Panc1 (cell line): ENCODE data around the gene PCNT. TPM values are rescaled to one million over a fixed set of nuclear protein-coding genes. Genes with fewer than 3 reads are reported as not detected.

ENCODE experiments used
- ATAC-seq: fragments of 200-7000 bp; cut with Tn5 transposase; 2 replicates; pipeline ENCODE4 v1.9.1; 2020; ENCODE audit warnings: mild to moderate bottlenecking, moderate library complexity
- BruUV-seq: library from RNA; stranded (reverse); fragments of 400-500 nt; replicated peaks from 2 replicates; lab custom pipeline; 2021; lab: Mats Ljungman, UMichigan
- CTCF ChIA-PET: fragments of 300-600 bp; sonication (Branson Sonifier 250); formaldehyde crosslinking; loops from one replicate; lab custom pipeline; 2022; ENCODE audit warnings: antibody characterized with exemption; lab: Charles Lee
- POLR2A ChIA-PET: fragments of 300-600 bp; sonication (Branson Sonifier 250); formaldehyde crosslinking; loops from one replicate; lab custom pipeline; 2022; ENCODE audit warnings: antibody characterized with exemption; lab: Charles Lee
- DNase-seq: peaks from one replicate; pipeline ENCODE4 v3.0.0-alpha.2; 2010; ENCODE audit warnings: low read depth, low spot score
- H3K27ac ChIP-seq: 2 replicates; pipeline ENCODE4 v1.5.1; 2011; ENCODE audit warnings: mild to moderate bottlenecking, low read length, inconsistent platforms
- H3K27me3 ChIP-seq: fragments of 200-500 bp; sonication (Bioruptor generic); 2 replicates; pipeline ENCODE4 v1.6.0; 2014; ENCODE audit warnings: low read length, inconsistent platforms; ENCODE audit not compliant: control insufficient read depth, insufficient read depth
- H3K36me3 ChIP-seq: fragments of 200-500 bp; sonication (Bioruptor generic); 2 replicates; pipeline ENCODE4 v1.5.1; 2014; ENCODE audit warnings: inconsistent platforms, mild to moderate bottlenecking, low read length, moderate library complexity; ENCODE audit not compliant: control insufficient read depth, insufficient read depth
- H3K4me1 ChIP-seq: 2 replicates; pipeline ENCODE4 v1.5.1; 2011; ENCODE audit warnings: inconsistent platforms, mild to moderate bottlenecking, low read length, moderate library complexity; ENCODE audit not compliant: control insufficient read depth, insufficient read depth
- H3K4me3 ChIP-seq, 2 experiments: 2 replicates each; pipeline ENCODE4 v1.5.1; 2011 to 2012; ENCODE audit warnings: low read depth in 2 of 2, low read length in 2 of 2, mild to moderate bottlenecking in 2 of 2, inconsistent platforms in 1 of 2, moderate library complexity in 1 of 2
- H3K9me3 ChIP-seq: fragments of 200-500 bp; sonication (Bioruptor generic); 2 replicates; pipeline ENCODE4 v1.5.1; 2014; ENCODE audit warnings: low read depth, mild to moderate bottlenecking, inconsistent platforms, low read length, moderate library complexity; ENCODE audit not compliant: control insufficient read depth, insufficient read depth
- CTCF ChIP-seq: fragments of 450-650 bp; IDR thresholded peaks from 2 replicates; pipeline ENCODE4 v1.5.1; 2017; ENCODE audit warnings: mild to moderate bottlenecking
- POLR2AphosphoS5 ChIP-seq: IDR thresholded peaks from 2 replicates; pipeline ENCODE4 v1.6.1; 2012; ENCODE audit warnings: mild to moderate bottlenecking, low read depth, low read length, moderate library complexity
- SIN3A ChIP-seq: IDR thresholded peaks from 2 replicates; pipeline ENCODE4 v1.6.1; 2012; ENCODE audit warnings: low read depth, mild to moderate bottlenecking, low read length, moderate library complexity, borderline replicate concordance; ENCODE audit not compliant: insufficient read depth
- TCF7L2 ChIP-seq: IDR thresholded peaks from 2 replicates; pipeline ENCODE4 v1.6.1; 2011; ENCODE audit warnings: mild to moderate bottlenecking, low read depth, low read length, inconsistent platforms
- in situ Hi-C: cut with HindIII; loops from 2 replicates; pipeline ENCODE4 v1.10.0; 2016; ENCODE audit warnings: low sequenced_read_pairs, low pct_unique_long_range_greater_than_20kb
- intact Hi-C: fragments of 100-400 bp; cut with micrococcal nuclease; formaldehyde crosslinking; loops from one replicate; pipeline ENCODE4 v1.10.0; 2022; ENCODE audit not compliant: unreplicated experiment
- total RNA-seq: library from RNA; stranded (reverse); gene quantifications from one replicate; pipeline ENCODE4 v1.2.1, GENCODE V29; 2021; ENCODE audit not compliant: unreplicated experiment
- TF ChIP-seq, protein P1 (sequence below), 2 experiments: IDR thresholded peaks; 2 replicates each; pipeline ENCODE4 v1.6.1; 2011 to 2012; ENCODE audit warnings: low read depth in 2 of 2, control low read depth in 1 of 2, low read length in 1 of 2, mild to moderate bottlenecking in 1 of 2, moderate library complexity in 1 of 2; ENCODE audit not compliant: insufficient read depth in 1 of 2

PCNT gene
- total RNA-seq, 1 experiment from 2014 or later = 44.3 TPM

GRCh38 chr21:46327711-46328110, 3.8 kb downstream of the PCNT start:
- POLR2A ChIA-PET = no interaction called here
- TF ChIP-seq CTCF = no peak
- TF ChIP-seq POLR2AphosphoS5 = no peak
- no peak for TF ChIP-seq SIN3A
- TF ChIP-seq TCF7L2 = no peak
- TF ChIP-seq, protein P1, sequence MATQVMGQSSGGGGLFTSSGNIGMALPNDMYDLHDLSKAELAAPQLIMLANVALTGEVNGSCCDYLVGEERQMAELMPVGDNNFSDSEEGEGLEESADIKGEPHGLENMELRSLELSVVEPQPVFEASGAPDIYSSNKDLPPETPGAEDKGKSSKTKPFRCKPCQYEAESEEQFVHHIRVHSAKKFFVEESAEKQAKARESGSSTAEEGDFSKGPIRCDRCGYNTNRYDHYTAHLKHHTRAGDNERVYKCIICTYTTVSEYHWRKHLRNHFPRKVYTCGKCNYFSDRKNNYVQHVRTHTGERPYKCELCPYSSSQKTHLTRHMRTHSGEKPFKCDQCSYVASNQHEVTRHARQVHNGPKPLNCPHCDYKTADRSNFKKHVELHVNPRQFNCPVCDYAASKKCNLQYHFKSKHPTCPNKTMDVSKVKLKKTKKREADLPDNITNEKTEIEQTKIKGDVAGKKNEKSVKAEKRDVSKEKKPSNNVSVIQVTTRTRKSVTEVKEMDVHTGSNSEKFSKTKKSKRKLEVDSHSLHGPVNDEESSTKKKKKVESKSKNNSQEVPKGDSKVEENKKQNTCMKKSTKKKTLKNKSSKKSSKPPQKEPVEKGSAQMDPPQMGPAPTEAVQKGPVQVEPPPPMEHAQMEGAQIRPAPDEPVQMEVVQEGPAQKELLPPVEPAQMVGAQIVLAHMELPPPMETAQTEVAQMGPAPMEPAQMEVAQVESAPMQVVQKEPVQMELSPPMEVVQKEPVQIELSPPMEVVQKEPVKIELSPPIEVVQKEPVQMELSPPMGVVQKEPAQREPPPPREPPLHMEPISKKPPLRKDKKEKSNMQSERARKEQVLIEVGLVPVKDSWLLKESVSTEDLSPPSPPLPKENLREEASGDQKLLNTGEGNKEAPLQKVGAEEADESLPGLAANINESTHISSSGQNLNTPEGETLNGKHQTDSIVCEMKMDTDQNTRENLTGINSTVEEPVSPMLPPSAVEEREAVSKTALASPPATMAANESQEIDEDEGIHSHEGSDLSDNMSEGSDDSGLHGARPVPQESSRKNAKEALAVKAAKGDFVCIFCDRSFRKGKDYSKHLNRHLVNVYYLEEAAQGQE (IDR thresholded peaks at IDR 0.05; ENCODE audit: insufficient read depth in 1 of 2, low read depth in 2 of 2, low read length in 1 of 2) = no peak
- in situ Hi-C loops = no loop called here
- Histone ChIP-seq H3K4me1 (peaks cover 12% of the 10 kb centered on the region; the same call in 1 of the 2 replicates), H3K9me3 (no peaks in the 10 kb centered on the region), H3K4me3 (no peak overlapping the region), H3K36me3 (peaks cover 2% of the 10 kb centered on the region; the same call in 1 of the 2 replicates), H3K27me3 (no peaks in the 10 kb centered on the region), H3K27ac (no peak overlapping the region)
- BruUV-seq = no TSS peak
- no peak for ATAC-seq
- intact Hi-C loops = no loop called here
- CTCF ChIA-PET = no interaction called here
- DNase-seq = no peak

DNA sequence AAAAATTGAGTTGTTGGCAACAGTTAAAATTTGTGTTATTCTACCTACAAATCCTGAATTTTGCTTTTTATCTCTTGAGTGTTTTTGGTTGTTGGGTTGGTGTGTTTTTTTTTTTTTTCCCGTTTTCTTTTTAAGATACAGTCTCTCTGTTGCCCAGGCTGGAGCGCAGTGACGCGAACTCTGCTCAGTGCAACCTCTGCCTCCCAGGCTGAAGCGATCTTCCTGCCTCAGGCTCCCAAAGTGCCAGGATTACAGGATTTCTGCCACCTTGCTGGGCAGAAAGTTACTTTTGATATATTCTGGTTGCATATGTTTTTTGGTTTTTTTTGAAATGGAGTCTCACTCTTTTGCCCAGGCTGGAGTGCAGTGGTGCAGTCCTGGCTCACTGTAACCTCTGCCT, 4.2 kb downstream of the PCNT start:
- CTCF ChIA-PET = no interaction called here
- Histone ChIP-seq H3K4me1 (peaks cover 12% of the 10 kb centered on the region; the same call in 1 of the 2 replicates), H3K9me3 (no peaks in the 10 kb centered on the region), H3K4me3 (no peak overlapping the region), H3K36me3 (peaks cover 2% of the 10 kb centered on the region; the same call in 1 of the 2 replicates), H3K27me3 (no peaks in the 10 kb centered on the region), H3K27ac (no peak overlapping the region)
- DNase-seq (no peak), ATAC-seq (no peak)
- no TSS peak for BruUV-seq
- intact Hi-C loops = no loop called here
- TF ChIP-seq SIN3A (no peak), POLR2AphosphoS5 (no peak), TCF7L2 (no peak), CTCF (no peak)
- TF ChIP-seq, protein P1 (IDR thresholded peaks at IDR 0.05; ENCODE audit: insufficient read depth in 1 of 2, low read depth in 2 of 2, low read length in 1 of 2) = no peak
- in situ Hi-C loops = no loop called here
- POLR2A ChIA-PET = no interaction called here
